ENCODE data around the gene OSBPL5. TPM values are rescaled to one million over a fixed set of nuclear protein-coding genes. Genes with fewer than 3 reads are reported as not detected.

OSBPL5 gene
- total RNA-seq, 1 experiment from 2014 or later, result 51.4 TPM

- Histone ChIP-seq H4K20me1 (ENCODE audit: low read length) (no peaks in the 10 kb centered on the region), H3F3A (ENCODE audit: low read length, unreplicated experiment) (no peaks in the 10 kb centered on the region), H3K27ac (ENCODE audit: low read length) (peak overlapping the region; percentile 94), H2AFZ (ENCODE audit: low read length) (no peak overlapping the region), H3K4me3 (ENCODE audit: low read length) (peak overlapping the region; percentile 1; the same call in 1 of the 2 replicates), H3K4me2 (ENCODE audit: low read length) (peak overlapping the region; percentile 85), H3K9me2 (replicated peaks; ENCODE audit: low read length) (no peaks in the 10 kb centered on the region), H3K27me3 (ENCODE audit: low read length) (no peaks in the 10 kb centered on the region), H3K4me1 (ENCODE audit: insufficient read depth, low read length) (peaks cover 31% of the 10 kb centered on the region), H3K9ac (ENCODE audit: low read length) (peak overlapping the region; percentile 95), H3K36me3 (ENCODE audit: low read depth, low read length) (no peaks in the 10 kb centered on the region), H3K79me2 (ENCODE audit: low read length) (peaks cover 36% of the 10 kb centered on the region), H3K9me3 (ENCODE audit: low read length) (no peaks in the 10 kb centered on the region)
- DNase-seq (no peak), ATAC-seq (no peak)
- TF ChIP-seq EZH2 (IDR thresholded peaks at IDR 0.05; ENCODE audit: low read length, unreplicated experiment), result no peak
- no peak for TF ChIP-seq CTCF (conservative IDR thresholded peaks at IDR 0.05; ENCODE audit: low read depth, low read length)
- TF ChIP-seq EZH2phosphoT487 (IDR thresholded peaks at IDR 0.05; ENCODE audit: borderline replicate concordance, low read length), result no peak
- intact Hi-C loops (cut with micrococcal nuclease), result no loop called here
- ChIA-PET POLR2A (ENCODE audit: unreplicated experiment) (interaction anchor here (0.6 kb wide), 1 partner anchor 141 kb away, joined by 6 read pairs; no protein-coding TSS in a partner anchor), CTCF (no interaction called here)
- BruUV-seq (replicated peaks), result no TSS peak
These were observed 38.0 kb downstream of the OSBPL5 start for GRCh38 chr11:3126901-3127691.

- H4K20me1 ChIP-seq (ENCODE audit: low read length), result no peaks in the 10 kb centered on the region
- BruUV-seq (replicated peaks), result TSS peak; percentile 71
- DNase-seq (peak; percentile 90), ATAC-seq (peak; percentile 81)
- H3K4me2 ChIP-seq (ENCODE audit: low read length), result peak overlapping the region; percentile 85
- no peaks in the 10 kb centered on the region for H3K27me3 ChIP-seq (ENCODE audit: low read length)
- H3K9ac ChIP-seq (ENCODE audit: low read length), result peak overlapping the region; percentile 95
- ChIA-PET CTCF (no interaction called here), POLR2A (ENCODE audit: unreplicated experiment) (interaction anchor here (0.6 kb wide), 1 partner anchor 140 kb away, joined by 6 read pairs; no protein-coding TSS in a partner anchor)
- H3K27ac ChIP-seq (ENCODE audit: low read length), result peak overlapping the region; percentile 94
- H3K4me1 ChIP-seq (ENCODE audit: insufficient read depth, low read length), result peaks cover 31% of the 10 kb centered on the region
- no peak overlapping the region; the same call in 1 of the 2 replicates for H2AFZ ChIP-seq (ENCODE audit: low read length)
- TF ChIP-seq EZH2 (IDR thresholded peaks at IDR 0.05; ENCODE audit: low read length, unreplicated experiment), result no peak
- H3K9me2 ChIP-seq (replicated peaks; ENCODE audit: low read length), result no peaks in the 10 kb centered on the region
- no peaks in the 10 kb centered on the region for H3F3A ChIP-seq (ENCODE audit: low read length, unreplicated experiment)
- H3K4me3 ChIP-seq (ENCODE audit: low read length), result peak overlapping the region; percentile 73
- intact Hi-C loops (cut with micrococcal nuclease), result no loop called here
- peaks cover 36% of the 10 kb centered on the region for H3K79me2 ChIP-seq (ENCODE audit: low read length)
- no peaks in the 10 kb centered on the region for H3K9me3 ChIP-seq (ENCODE audit: low read length)
- peaks cover 3% of the 10 kb centered on the region; the same call in 1 of the 2 replicates for H3K36me3 ChIP-seq (ENCODE audit: low read depth, low read length)
These were observed 38.8 kb downstream of the OSBPL5 start for GRCh38 chr11:3126207-3126865.

GRCh38 chr11:3124821-3125220 lies 40.3 kb downstream of the OSBPL5 start:
- TF ChIP-seq CTCF (conservative IDR thresholded peaks at IDR 0.05; ENCODE audit: low read depth, low read length) (no peak), EZH2 (IDR thresholded peaks at IDR 0.05; ENCODE audit: low read length, unreplicated experiment) (no peak), EZH2phosphoT487 (IDR thresholded peaks at IDR 0.05; ENCODE audit: borderline replicate concordance, low read length) (no peak)
- Histone ChIP-seq H3K4me2 (ENCODE audit: low read length) (peak overlapping the region; percentile 72), H3K4me1 (ENCODE audit: insufficient read depth, low read length) (peaks cover 31% of the 10 kb centered on the region), H3K9me2 (replicated peaks; ENCODE audit: low read length) (no peaks in the 10 kb centered on the region), H3K27me3 (ENCODE audit: low read length) (no peaks in the 10 kb centered on the region), H3K4me3 (ENCODE audit: low read length) (peak overlapping the region; percentile 34; the same call in 1 of the 2 replicates), H3F3A (ENCODE audit: low read length, unreplicated experiment) (no peaks in the 10 kb centered on the region), H3K79me2 (ENCODE audit: low read length) (peaks cover 36% of the 10 kb centered on the region), H2AFZ (ENCODE audit: low read length) (no peak overlapping the region), H4K20me1 (ENCODE audit: low read length) (no peaks in the 10 kb centered on the region), H3K27ac (ENCODE audit: low read length) (peak overlapping the region; percentile 73), H3K36me3 (ENCODE audit: low read depth, low read length) (peaks cover 16% of the 10 kb centered on the region), H3K9ac (ENCODE audit: low read length) (peak overlapping the region; percentile 20; the same call in 1 of the 2 replicates), H3K9me3 (ENCODE audit: low read length) (no peaks in the 10 kb centered on the region)
- DNase-seq (no peak), ATAC-seq (no peak; the same call in 1 of the 2 replicates)
- CTCF ChIA-PET, result interaction anchor here (0.8 to 1.0 kb wide), 3 partner anchors 30 to 96 kb away, joined by 3 to 4 read pairs (median 4); no protein-coding TSS in a partner anchor
- POLR2A ChIA-PET (ENCODE audit: unreplicated experiment), result no interaction called here
- no TSS peak for BruUV-seq (replicated peaks)
- intact Hi-C loops (cut with micrococcal nuclease), result loop anchor here (2.0 kb wide), 1 partner anchor 28 kb away; no protein-coding TSS in a partner anchor
